Trophoblast cell (in vitro differentiated cells and primary cell): ENCODE results near the gene SERPINA3.

Experiments used
- DNase-seq, 2 donors: peaks; one replicate each; pipeline ENCODE4 v3.0.0-alpha.2; 2016
- H2AFZ ChIP-seq: 2 replicates; pipeline ENCODE4 v1.6.1; 2013; ENCODE audit warnings: low read length, moderate library complexity, mild to moderate bottlenecking; ENCODE audit not compliant: insufficient read depth, poor library complexity
- H2AK5ac ChIP-seq: 2 replicates; pipeline ENCODE4 v1.6.1; 2013; ENCODE audit warnings: mild to moderate bottlenecking, low read length
- H2BK120ac ChIP-seq: 2 replicates; pipeline ENCODE4 v1.6.1; 2013; ENCODE audit warnings: low read length, mild to moderate bottlenecking, moderate library complexity; ENCODE audit not compliant: insufficient read depth, poor library complexity
- H2BK12ac ChIP-seq: 2 replicates; pipeline ENCODE4 v1.6.1; 2013; ENCODE audit warnings: mild to moderate bottlenecking, low read length, moderate library complexity
- H2BK5ac ChIP-seq: 2 replicates; pipeline ENCODE4 v1.6.1; 2013; ENCODE audit warnings: low read length, low read depth, moderate library complexity, mild to moderate bottlenecking; ENCODE audit not compliant: poor library complexity
- H3K14ac ChIP-seq: 2 replicates; pipeline ENCODE4 v1.6.1; 2013; ENCODE audit warnings: mild to moderate bottlenecking, low read length
- H3K18ac ChIP-seq: 2 replicates; pipeline ENCODE4 v1.6.1; 2013; ENCODE audit warnings: mild to moderate bottlenecking, low read length
- H3K23ac ChIP-seq: 2 replicates; pipeline ENCODE4 v1.6.1; 2013; ENCODE audit warnings: low read length
- H3K27ac ChIP-seq: 2 replicates; pipeline ENCODE4 v1.5.1; 2013; ENCODE audit warnings: low read depth, mild to moderate bottlenecking, inconsistent platforms, low read length, moderate library complexity
- H3K27me3 ChIP-seq: 2 replicates; pipeline ENCODE4 v1.6.1; 2013; ENCODE audit warnings: inconsistent platforms, mild to moderate bottlenecking, low read length, moderate library complexity; ENCODE audit not compliant: insufficient read depth
- H3K36me3 ChIP-seq, 2 experiments: 1 replicate in 1 of 2; 2 replicates in 1 of 2; pipeline ENCODE4 v1.6.1; 2013; ENCODE audit warnings: low read length in 2 of 2, mild to moderate bottlenecking in 2 of 2, moderate library complexity in 1 of 2; ENCODE audit not compliant: insufficient read depth in 2 of 2, control insufficient read depth in 1 of 2
- H3K4ac ChIP-seq: 2 replicates; pipeline ENCODE4 v1.6.1; 2013; ENCODE audit warnings: low read depth, mild to moderate bottlenecking, low read length, moderate library complexity
- H3K4me1 ChIP-seq, 2 experiments: 1 replicate in 1 of 2; 2 replicates in 1 of 2; pipeline ENCODE4 v1.6.1; 2013; ENCODE audit warnings: low read length in 2 of 2, mild to moderate bottlenecking in 2 of 2, moderate library complexity in 1 of 2; ENCODE audit not compliant: insufficient read depth in 2 of 2, control insufficient read depth in 1 of 2
- H3K4me2 ChIP-seq: 2 replicates; pipeline ENCODE4 v1.6.1; 2013; ENCODE audit warnings: inconsistent platforms, mild to moderate bottlenecking, low read length, moderate library complexity
- H3K4me3 ChIP-seq: 2 replicates; pipeline ENCODE4 v1.5.1; 2013; ENCODE audit warnings: mild to moderate bottlenecking, low read depth, low read length, inconsistent platforms
- H3K79me1 ChIP-seq: one replicate; pipeline ENCODE4 v1.6.1; 2013; ENCODE audit warnings: low read length
- H3K79me2 ChIP-seq: 2 replicates; pipeline ENCODE4 v1.6.1; 2013; ENCODE audit warnings: low read length, mild to moderate bottlenecking; ENCODE audit not compliant: control insufficient read depth, insufficient read depth, poor library complexity
- H3K9ac ChIP-seq: 2 replicates; pipeline ENCODE4 v1.6.1; 2013; ENCODE audit warnings: mild to moderate bottlenecking, low read length
- H3K9me3 ChIP-seq: 2 replicates; pipeline ENCODE4 v1.6.1; 2013; ENCODE audit warnings: low read depth, mild to moderate bottlenecking, control low read depth, inconsistent platforms, low read length; ENCODE audit not compliant: insufficient read depth
- H4K12ac ChIP-seq: 2 replicates; pipeline ENCODE4 v1.6.1; 2013; ENCODE audit warnings: low read depth, mild to moderate bottlenecking, low read length, moderate library complexity
- H4K8ac ChIP-seq: 2 replicates; pipeline ENCODE4 v1.6.1; 2013; ENCODE audit warnings: low read depth, mild to moderate bottlenecking, low read length, moderate library complexity
- H4K91ac ChIP-seq: one replicate; pipeline ENCODE4 v1.6.1; 2013; ENCODE audit warnings: low read depth, mild to moderate bottlenecking, low read length, moderate library complexity
- WGBS: extraction: QIAGEN DNeasy Blood & Tissue Kit; methylation state at CpG from one replicate; pipeline ENCODE4 v1.1.7; 2013; ENCODE audit warnings: missing lambda C conversion rate; ENCODE audit not compliant: insufficient read length, insufficient coverage; ENCODE audit errors: extremely low coverage; 5-methylcytosine and 5-hydroxymethylcytosine counted together

Gene SERPINA3

DNA sequence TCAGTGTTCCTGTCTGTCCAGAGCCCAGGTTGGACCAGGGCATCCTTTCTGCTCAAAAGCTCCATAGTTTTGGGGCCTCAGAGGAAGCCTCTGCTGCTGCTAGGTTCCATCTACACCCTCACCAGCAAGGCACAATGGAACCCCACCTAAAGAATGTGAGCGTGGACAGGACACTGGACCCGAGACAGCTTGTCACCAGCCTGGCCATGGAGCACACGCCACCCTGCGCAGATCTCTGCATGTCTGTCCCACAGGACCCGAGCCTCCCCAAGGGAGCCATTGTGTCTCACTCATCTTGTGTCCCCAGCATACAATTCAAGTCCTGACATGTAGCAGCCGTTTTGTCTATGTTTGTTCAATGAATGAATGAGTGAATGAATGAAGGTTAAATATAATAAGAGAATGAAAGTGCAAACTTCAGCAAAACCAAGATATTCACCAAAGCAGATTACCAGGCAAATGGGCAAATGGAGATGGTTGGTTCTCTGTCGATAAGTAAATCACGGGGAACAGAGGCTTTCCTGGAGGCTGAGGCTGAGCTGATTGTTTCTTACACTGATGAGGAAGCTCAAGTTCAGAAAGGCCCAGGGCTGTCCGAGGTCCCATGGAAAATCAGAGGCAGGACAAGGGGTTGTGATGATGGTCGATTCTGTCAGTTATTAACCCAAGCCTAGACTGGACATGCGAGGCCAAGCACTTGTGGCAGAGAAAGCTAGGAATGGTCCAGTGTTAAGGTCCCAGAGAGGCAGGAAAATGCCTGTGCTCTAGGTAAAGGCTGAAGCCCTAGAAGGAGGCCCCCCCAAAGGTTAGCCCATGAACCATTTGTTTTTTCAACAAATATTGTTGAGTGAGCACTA lies 27.0 kb downstream of the SERPINA3 start:
- Histone ChIP-seq H2AK5ac (no peak overlapping the region), H2BK5ac (no peak overlapping the region), H2BK120ac (no peak overlapping the region), H3K79me2 (no peaks in the 10 kb centered on the region), H3K9ac (no peak overlapping the region), H4K8ac (no peak overlapping the region), H3K36me3 (no peaks in the 10 kb centered on the region), H4K91ac (no peak overlapping the region), H3K27me3 (no peaks in the 10 kb centered on the region), H3K4ac (no peak overlapping the region), H3K23ac (no peak overlapping the region), H3K4me1 (no peaks in the 10 kb centered on the region), H3K79me1 (no peaks in the 10 kb centered on the region), H3K4me2 (no peak overlapping the region), H2BK12ac (no peak overlapping the region), H3K18ac (no peak overlapping the region), H3K4me3 (no peak overlapping the region), H3K14ac (no peak overlapping the region), H2AFZ (no peak overlapping the region), H3K9me3 (peaks cover 4% of the 10 kb centered on the region), H4K12ac (no peak overlapping the region), H3K27ac (no peak overlapping the region)
- DNase-seq: no peak
- no CpG with 5 or more reads among the region's 11 CpGs for WGBS

DNA sequence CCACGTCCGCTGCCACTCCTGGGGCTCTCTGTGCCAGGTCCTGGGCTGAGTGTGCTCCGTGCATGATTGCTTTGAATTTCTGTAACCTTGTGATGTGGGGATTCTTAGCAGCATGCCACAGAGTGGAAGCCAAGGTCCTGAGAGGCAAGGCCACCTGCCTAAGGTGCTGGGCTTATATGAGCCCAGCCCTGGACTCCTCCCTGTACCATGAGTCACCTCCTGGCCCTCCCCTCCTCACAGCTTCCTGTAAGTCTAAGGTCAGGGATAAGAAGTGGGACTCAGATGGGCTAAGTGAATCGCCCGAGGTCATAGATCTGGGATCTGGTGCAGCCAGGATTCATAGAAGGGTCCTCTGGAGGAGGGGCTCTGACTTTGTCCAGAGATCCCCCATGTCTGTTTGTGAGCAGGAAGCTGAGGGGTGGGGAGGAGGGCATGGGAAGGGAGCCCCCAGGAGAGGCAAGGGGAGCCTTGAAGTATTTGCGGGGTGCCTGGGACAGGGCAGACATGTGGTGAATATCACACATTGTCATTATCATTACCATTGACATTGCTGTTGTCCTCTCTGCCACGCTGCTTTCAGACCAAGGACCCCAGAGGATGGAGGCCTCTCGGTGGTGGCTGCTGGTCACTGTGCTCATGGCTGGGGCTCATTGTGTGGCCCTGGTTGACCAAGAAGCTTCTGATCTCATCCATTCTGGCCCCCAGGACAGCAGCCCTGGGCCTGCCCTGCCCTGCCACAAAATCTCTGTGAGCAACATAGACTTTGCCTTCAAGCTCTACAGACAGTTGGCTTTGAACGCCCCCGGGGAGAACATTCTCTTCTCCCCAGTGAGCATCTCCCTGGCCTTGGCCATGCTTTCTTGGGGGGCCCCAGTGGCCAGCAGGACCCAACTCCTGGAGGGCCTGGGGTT lies 28.8 kb downstream of the SERPINA3 start:
- no peak overlapping the region for H3K9ac ChIP-seq
- H3K4me1 ChIP-seq: no peaks in the 10 kb centered on the region
- no peak overlapping the region for H2BK12ac ChIP-seq
- H3K79me1 ChIP-seq: no peaks in the 10 kb centered on the region
- H3K79me2 ChIP-seq: no peaks in the 10 kb centered on the region
- no peak overlapping the region for H4K12ac ChIP-seq
- no peaks in the 10 kb centered on the region for H3K36me3 ChIP-seq
- no peak overlapping the region for H2BK120ac ChIP-seq
- no peak overlapping the region for H3K4ac ChIP-seq
- no peak overlapping the region for H3K14ac ChIP-seq
- H2AFZ ChIP-seq: no peak overlapping the region
- no peak for DNase-seq
- H3K4me3 ChIP-seq: no peak overlapping the region
- H3K18ac ChIP-seq: no peak overlapping the region
- H4K91ac ChIP-seq: no peak overlapping the region
- H4K8ac ChIP-seq: no peak overlapping the region
- H3K9me3 ChIP-seq: peaks cover 4% of the 10 kb centered on the region
- no peaks in the 10 kb centered on the region for H3K27me3 ChIP-seq
- H3K4me2 ChIP-seq: no peak overlapping the region
- H2BK5ac ChIP-seq: no peak overlapping the region
- no peak overlapping the region for H3K27ac ChIP-seq
- no peak overlapping the region for H2AK5ac ChIP-seq
- no peak overlapping the region for H3K23ac ChIP-seq
- WGBS: no CpG with 5 or more reads among the region's 10 CpGs

DNA sequence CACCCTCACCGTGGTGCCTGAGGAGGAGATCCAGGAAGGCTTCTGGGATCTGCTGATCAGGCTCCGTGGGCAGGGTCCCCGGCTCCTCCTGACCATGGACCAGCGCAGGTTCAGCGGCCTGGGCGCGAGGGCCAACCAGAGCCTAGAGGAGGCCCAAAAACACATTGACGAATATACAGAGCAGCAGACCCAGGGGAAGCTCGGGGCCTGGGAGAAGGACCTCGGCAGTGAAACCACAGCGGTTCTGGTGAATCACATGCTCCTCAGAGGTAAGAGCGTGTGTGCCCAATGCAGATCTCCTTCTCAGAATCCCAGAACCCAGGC lies 29.4 kb downstream of the SERPINA3 start:
- H2BK12ac ChIP-seq: no peak overlapping the region
- H3K36me3 ChIP-seq: no peaks in the 10 kb centered on the region
- no peaks in the 10 kb centered on the region for H3K79me2 ChIP-seq
- DNase-seq: no peak
- H3K27ac ChIP-seq: no peak overlapping the region
- H2AFZ ChIP-seq: no peak overlapping the region
- H3K79me1 ChIP-seq: no peaks in the 10 kb centered on the region
- H3K18ac ChIP-seq: no peak overlapping the region
- no CpG with 5 or more reads among the region's 12 CpGs for WGBS
- no peak overlapping the region for H3K4ac ChIP-seq
- no peak overlapping the region for H4K91ac ChIP-seq
- H2BK120ac ChIP-seq: no peak overlapping the region
- H4K8ac ChIP-seq: no peak overlapping the region
- H4K12ac ChIP-seq: no peak overlapping the region
- H3K9ac ChIP-seq: no peak overlapping the region
- no peak overlapping the region for H2BK5ac ChIP-seq
- H3K23ac ChIP-seq: no peak overlapping the region
- no peak overlapping the region for H3K14ac ChIP-seq
- H3K4me1 ChIP-seq: no peaks in the 10 kb centered on the region
- H3K9me3 ChIP-seq: peaks cover 4% of the 10 kb centered on the region
- H3K4me3 ChIP-seq: no peak overlapping the region
- no peak overlapping the region for H3K4me2 ChIP-seq
- no peaks in the 10 kb centered on the region for H3K27me3 ChIP-seq
- no peak overlapping the region for H2AK5ac ChIP-seq

DNA sequence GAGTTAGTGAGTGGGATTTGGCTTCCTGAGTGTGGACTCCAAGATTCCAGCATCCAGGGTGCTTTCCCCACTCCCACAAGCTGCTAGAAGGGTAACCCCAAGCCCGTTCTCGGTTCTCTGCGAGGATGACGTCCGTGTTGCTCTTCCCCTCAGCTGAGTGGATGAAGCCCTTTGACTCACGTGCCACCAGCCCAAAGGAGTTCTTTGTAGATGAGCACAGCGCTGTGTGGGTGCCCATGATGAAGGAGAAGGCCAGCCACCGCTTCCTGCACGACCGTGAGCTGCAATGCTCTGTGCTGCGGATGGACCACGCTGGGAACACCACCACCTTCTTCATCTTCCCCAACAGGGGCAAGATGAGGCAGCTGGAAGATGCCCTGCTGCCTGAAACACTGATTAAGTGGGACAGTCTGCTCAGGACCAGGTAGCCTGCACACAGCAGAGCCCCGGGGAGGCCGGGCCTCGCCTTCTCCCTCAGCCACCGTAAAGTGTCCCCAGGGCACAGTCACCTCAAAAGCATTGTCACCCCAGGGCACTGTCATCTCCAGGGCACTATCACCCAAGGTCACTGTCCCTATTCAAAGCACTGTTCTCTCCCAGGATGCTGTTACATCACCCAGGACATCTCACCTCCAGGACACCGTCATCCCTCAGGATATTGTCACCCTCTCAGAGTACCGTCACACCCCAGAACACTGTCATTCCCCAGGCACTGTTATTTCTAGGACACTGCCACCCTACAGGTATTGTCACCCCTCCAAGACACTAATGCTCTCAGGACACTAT lies 31.3 kb downstream of the SERPINA3 start:
- no peaks in the 10 kb centered on the region for H3K79me2 ChIP-seq
- H2AK5ac ChIP-seq: no peak overlapping the region
- H3K23ac ChIP-seq: no peak overlapping the region
- H3K27me3 ChIP-seq: no peaks in the 10 kb centered on the region
- no peak overlapping the region for H3K4me3 ChIP-seq
- H2BK12ac ChIP-seq: no peak overlapping the region
- H4K8ac ChIP-seq: no peak overlapping the region
- peaks cover 12% of the 10 kb centered on the region for H3K9me3 ChIP-seq
- H2AFZ ChIP-seq: no peak overlapping the region
- DNase-seq: no peak
- H3K36me3 ChIP-seq: no peaks in the 10 kb centered on the region
- no peak overlapping the region for H3K4ac ChIP-seq
- H4K91ac ChIP-seq: no peak overlapping the region
- H3K18ac ChIP-seq: no peak overlapping the region
- H3K14ac ChIP-seq: no peak overlapping the region
- no peak overlapping the region for H2BK120ac ChIP-seq
- no peak overlapping the region for H4K12ac ChIP-seq
- H2BK5ac ChIP-seq: no peak overlapping the region
- no peak overlapping the region for H3K4me2 ChIP-seq
- no peaks in the 10 kb centered on the region for H3K79me1 ChIP-seq
- H3K27ac ChIP-seq: no peak overlapping the region
- no peak overlapping the region for H3K9ac ChIP-seq
- H3K4me1 ChIP-seq: no peaks in the 10 kb centered on the region
- no CpG with 5 or more reads among the region's 18 CpGs for WGBS
